Astrocyte of the spinal cord (primary cell): ENCODE measurements around the gene LRRN4CL.
"Not testable (repeated sequence)": the region's sequence is repeated elsewhere in the genome, so short reads cannot be mapped to it uniquely, and the experiment has no call there.

Experiments used
- DNase-seq: peaks from one replicate; pipeline ENCODE4 v3.0.0; 2011; ENCODE audit warnings: low read depth, low spot score
- H3K4me3 ChIP-seq: 2 replicates; pipeline ENCODE4 v1.5.1; 2011; ENCODE audit warnings: low read depth, mild to moderate bottlenecking, low read length, moderate library complexity
- in situ Hi-C: cut with HindIII; loops from 2 replicates; pipeline ENCODE4 v1.10.0; 2017; ENCODE audit warnings: low sequenced_read_pairs
- TF ChIP-seq, protein P1 (sequence below): IDR thresholded peaks from 2 replicates; pipeline ENCODE4 v1.5.1; 2012; ENCODE audit warnings: low read depth, mild to moderate bottlenecking, low read length, inconsistent platforms

LRRN4CL gene

DNA sequence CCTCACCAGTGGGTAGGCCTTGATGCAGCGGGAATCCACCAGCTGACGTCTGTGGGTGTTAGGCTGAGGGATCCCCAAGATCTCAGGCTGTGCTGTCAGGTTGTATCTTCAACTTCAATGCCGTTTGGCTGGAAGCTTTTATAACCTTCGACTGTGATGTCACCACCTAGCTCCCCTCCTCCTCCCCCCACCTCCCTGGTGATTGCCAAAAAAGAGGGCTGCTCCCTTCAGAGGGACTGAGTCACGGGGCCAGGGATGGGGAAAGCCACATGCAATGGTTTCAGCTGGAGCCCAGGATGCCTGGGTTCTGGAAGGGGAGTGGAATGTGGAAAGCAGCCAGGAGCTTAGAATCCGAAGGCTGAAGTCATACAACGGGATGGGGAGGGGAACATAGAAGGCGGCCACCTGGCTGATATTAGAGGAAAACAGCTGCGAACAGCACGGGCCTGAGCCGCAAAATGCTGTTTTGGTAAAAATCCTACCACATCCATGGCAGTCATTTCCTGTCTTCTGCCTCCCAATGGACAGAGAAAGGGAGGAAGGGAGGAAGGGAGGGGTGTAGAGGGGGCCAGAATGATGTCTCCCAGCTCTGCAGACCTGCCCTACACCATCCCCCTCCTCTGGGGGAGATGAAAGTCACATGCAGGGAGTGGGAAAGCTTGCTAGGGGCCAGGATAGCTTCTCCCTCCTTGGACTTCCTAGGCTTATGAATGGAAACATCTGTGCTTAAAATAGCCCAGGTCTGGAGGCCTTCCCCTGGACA, at the start of gene LRRN4CL:
Gene LRRN4CL, minus strand, starts transcription at position 110 of the 763 bp plus-strand sequence. CDS start 1,022 bp downstream, outside the sequence.
- H3K4me3 ChIP-seq, result no peak within 1 kb of the TSS
- DNase-seq, result peak; percentile 74
- TF ChIP-seq, protein P1, sequence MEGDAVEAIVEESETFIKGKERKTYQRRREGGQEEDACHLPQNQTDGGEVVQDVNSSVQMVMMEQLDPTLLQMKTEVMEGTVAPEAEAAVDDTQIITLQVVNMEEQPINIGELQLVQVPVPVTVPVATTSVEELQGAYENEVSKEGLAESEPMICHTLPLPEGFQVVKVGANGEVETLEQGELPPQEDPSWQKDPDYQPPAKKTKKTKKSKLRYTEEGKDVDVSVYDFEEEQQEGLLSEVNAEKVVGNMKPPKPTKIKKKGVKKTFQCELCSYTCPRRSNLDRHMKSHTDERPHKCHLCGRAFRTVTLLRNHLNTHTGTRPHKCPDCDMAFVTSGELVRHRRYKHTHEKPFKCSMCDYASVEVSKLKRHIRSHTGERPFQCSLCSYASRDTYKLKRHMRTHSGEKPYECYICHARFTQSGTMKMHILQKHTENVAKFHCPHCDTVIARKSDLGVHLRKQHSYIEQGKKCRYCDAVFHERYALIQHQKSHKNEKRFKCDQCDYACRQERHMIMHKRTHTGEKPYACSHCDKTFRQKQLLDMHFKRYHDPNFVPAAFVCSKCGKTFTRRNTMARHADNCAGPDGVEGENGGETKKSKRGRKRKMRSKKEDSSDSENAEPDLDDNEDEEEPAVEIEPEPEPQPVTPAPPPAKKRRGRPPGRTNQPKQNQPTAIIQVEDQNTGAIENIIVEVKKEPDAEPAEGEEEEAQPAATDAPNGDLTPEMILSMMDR, result no peak
- in situ Hi-C loops, result no loop called here

DNA sequence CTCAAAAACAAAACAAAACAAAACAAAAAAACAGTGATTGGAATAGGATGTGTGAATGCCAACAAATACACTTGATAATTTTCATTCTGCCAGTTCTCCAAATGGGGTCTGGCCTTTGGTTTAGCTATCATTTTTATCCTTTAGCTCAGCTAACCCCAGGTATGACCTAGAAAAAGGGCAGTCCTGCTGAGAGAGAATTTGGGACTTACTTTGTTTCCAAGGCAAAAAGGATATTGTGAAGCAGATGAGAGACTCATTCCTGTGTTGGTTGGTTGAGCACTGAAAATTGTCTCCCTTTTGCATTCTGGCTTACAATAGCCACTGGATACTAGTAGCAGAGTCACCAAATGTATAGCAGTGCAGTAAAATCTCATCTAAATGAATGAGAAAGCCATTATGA, 47.9 kb upstream of the LRRN4CL start:
- no peak for DNase-seq
- H3K4me3 ChIP-seq, result no peak overlapping the region
- TF ChIP-seq, protein P1, result no peak
- in situ Hi-C loops, result no loop called here

DNA sequence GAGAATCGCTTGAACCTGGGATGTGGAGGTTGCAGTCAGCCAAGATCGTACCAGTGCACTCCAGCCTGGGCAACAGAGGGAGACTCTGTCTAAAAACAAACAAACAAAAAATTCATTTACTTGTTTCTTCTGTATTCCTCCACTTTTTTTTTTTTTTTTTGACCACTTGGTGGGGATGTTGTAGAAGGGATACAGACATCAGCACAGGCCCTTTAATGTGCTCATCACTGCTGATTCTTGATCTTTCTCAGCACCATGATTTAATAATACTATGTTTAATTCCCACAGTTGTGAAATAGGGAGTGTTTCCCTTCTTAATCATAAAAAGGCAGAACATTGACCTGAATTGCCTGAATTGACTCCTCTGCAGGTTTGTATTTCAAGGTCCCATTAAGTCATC, 43.5 kb upstream of the LRRN4CL start:
- in situ Hi-C loops, result no loop called here
- H3K4me3 ChIP-seq, result no peak overlapping the region
- TF ChIP-seq, protein P1, result no peak
- peak; percentile 29 for DNase-seq

DNA sequence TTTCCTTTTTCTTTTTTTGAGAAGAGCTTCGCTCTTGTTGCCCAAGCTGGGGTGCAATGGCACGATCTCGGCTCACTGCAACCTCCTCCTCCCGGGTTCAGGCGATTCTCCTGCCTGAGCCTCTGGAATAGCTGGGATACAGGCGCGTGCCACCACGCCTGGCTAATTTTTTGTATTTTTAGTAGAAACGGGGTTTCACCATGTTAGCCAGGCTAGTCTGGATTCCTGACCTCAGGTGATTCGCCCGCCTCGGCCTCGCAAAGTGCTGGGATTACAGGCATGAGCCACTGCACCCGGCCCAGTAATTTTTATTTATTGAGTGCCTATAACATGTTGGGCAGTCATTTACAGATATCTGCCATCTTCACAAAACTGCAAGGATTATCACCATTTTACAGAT, 40.7 kb upstream of the LRRN4CL start:
- DNase-seq, in situ Hi-C loops: not testable (repeated sequence)
- peak overlapping the region; percentile 78 for H3K4me3 ChIP-seq

DNA sequence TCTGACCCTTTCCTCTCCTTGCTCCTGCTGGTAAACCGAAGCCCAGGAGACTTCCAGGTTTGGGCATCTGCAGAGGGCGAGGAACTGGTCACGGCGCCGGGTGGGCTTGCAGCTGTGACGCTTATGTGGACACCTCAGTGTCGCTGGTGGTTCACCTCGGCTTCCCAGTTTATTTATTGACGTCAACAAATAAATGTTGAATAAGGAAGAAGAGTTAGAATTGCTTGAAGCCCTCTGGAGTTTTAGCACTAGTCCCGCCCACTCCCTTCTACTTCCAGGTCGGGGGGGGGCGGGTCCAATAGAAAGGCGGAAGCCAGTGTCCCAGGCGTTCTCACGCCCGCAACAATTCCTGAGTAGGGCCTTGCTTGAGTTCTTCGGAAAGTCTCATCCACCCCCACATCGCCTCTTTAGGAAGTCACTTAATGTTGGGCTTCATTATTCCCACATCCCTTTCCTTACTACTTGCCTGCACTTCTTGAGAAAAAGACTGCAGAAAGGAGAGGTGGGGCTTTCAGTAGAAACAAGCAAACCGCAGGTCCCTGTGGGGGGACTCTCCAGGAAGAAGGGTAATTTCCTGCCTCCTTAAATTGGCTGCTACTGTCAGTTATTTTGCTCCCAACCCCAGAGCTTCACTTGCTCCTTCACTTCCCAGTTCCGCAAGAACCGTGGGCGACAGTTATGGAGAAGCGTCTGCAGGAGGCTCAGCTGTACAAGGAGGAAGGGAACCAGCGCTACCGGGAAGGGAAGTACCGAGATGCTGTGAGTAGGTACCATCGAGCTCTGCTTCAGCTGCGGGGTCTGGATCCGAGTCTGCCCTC, 39.0 kb upstream of the LRRN4CL start, which contains the start of gene TTC9C:
Gene TTC9C, plus strand, starts transcription at position 316 of the 818 bp plus-strand sequence. Its CDS starts 363 bp downstream, at position 679.
- DNase-seq, result peak; percentile 90
- peak within 1 kb of the TSS; percentile 78 for H3K4me3 ChIP-seq
- in situ Hi-C loops, result no loop called here
- TF ChIP-seq, protein P1, result no peak

DNA sequence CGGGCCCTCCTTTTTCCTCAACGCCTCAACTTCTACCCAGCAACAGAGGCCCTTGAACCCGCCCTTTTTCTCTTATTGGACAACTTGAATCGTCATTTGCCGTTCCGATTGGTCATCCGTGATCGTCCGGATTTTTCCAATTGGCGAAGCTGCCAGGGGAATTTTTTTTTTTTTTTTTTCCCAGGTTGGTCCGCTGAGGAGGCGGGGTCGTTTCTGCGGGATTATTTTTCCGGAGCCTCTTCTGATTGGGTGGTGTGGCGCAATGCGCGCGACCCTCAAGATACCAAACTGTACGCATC, 38.5 kb upstream of the LRRN4CL start:
- TF ChIP-seq, protein P1, result no peak
- peak; percentile 98 for DNase-seq
- H3K4me3 ChIP-seq, result peak overlapping the region; percentile 78
- in situ Hi-C loops, result no loop called here
